Astrocyte (in vitro differentiated cells and primary cell): Measurements from ENCODE around the gene ARHGAP24.

Experiments used
- EZH2 ChIP-seq: IDR thresholded peaks from 2 replicates; pipeline ENCODE4 v1.6.1; 2012; ENCODE audit warnings: mild to moderate bottlenecking, low read length, inconsistent platforms; ENCODE audit not compliant: insufficient read depth
- TF ChIP-seq, protein P1 (sequence below): IDR thresholded peaks from 2 replicates; pipeline ENCODE4 v1.5.1; 2011; ENCODE audit warnings: low read depth, mild to moderate bottlenecking, inconsistent platforms, low read length, moderate library complexity; ENCODE audit not compliant: insufficient read depth

DNA sequence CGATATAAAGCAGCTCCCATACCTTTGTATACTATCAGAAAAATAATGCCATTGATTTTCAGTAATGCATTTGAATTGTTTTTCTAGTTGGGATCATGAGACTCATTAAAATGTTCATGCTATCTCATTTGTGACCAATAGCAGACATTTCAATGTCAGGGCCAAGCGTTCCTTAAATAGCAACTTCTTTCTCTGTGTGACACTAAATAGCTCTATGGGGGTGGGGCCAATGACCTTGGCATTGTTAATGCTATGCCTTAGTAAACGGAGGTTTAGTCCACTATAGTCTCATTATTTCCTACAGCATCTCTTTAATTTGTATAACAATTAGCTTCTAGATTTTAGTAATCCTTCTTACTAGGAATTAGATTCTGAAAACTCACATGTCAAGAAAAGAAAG is 48.6 kb upstream of the ARHGAP24 start:
- TF ChIP-seq, protein P1, sequence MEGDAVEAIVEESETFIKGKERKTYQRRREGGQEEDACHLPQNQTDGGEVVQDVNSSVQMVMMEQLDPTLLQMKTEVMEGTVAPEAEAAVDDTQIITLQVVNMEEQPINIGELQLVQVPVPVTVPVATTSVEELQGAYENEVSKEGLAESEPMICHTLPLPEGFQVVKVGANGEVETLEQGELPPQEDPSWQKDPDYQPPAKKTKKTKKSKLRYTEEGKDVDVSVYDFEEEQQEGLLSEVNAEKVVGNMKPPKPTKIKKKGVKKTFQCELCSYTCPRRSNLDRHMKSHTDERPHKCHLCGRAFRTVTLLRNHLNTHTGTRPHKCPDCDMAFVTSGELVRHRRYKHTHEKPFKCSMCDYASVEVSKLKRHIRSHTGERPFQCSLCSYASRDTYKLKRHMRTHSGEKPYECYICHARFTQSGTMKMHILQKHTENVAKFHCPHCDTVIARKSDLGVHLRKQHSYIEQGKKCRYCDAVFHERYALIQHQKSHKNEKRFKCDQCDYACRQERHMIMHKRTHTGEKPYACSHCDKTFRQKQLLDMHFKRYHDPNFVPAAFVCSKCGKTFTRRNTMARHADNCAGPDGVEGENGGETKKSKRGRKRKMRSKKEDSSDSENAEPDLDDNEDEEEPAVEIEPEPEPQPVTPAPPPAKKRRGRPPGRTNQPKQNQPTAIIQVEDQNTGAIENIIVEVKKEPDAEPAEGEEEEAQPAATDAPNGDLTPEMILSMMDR = no peak
- TF ChIP-seq EZH2 = no peak
